Stimulated activated CD4-positive, alpha-beta T cell treated with anti-CD3 and anti-CD28 coated beads, Interleukin-1b, Interleukin-23, amount 100 ng/mL, for 4 hours (primary cell): ENCODE data around the gene FAM151B.
"Not testable (repeated sequence)": the region's sequence is repeated elsewhere in the genome, so short reads cannot be mapped to it uniquely, and the experiment has no call there.

Source experiments
- DNase-seq, 2 donors: peaks; one replicate each; pipeline ENCODE4 v3.0.0-alpha.2; 2020; ENCODE audit warnings: low read depth in 2 of 2

The FAM151B gene

DNA sequence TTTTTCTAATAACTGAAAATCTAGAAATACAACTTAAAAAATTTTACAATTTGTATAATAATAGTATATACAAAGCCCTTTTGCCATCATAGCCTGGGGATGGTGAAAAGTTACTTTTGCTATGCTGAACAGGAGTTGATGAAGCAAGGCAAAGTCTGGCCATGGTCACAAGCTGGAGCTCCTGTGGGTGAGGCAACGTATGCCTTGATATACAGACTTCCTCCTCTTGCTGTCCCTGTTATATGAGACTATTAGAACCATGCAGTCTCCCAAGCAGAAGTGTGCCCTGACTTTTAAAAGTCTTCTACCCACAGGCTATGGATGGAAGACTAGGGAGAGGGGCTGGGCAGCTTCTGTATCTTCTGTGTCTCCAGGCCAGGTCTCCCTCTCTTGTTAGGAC, 15.7 kb downstream of the FAM151B start:
- DNase-seq, result no peak

DNA sequence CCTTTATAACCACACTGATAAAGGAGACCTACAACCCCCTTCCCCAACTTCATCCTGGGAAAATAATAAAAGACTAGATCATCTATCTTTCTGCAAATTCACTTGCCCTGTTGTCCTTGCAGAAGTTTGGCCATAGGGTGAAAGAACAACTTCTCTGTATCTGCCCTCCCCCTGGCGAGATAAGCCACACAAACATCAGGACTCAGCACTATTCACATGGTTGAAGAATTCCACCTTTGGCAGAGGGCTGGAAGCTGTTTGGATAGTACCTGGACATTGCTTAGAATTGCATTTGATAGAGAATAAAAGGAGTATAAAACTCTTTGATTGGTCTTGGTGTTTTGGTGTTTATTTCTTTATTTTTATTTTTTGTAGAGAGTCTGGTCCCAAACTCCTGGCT, 16.9 kb downstream of the FAM151B start:
- no peak for DNase-seq

DNA sequence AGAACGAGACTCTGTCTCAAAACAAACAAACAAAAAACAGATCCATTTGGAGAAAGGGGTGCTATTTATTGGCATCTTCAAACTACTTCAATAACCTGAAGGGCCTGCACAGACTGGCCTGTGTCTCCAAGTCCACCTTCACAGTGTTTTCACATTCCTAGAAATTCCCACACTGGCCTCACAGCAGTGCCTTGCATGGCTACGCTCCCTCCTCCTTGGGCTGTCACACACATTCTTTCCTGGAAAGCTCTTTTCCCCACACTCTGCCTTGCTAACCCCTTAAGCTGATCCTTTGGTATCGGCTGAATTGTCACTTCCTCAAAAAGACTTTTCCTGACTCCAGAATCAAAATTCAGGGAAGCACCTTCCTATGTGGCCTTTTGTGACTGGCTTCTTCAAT, 19.8 kb downstream of the FAM151B start:
- DNase-seq, result no peak

GRCh38 chr5:80508844-80509243, 20.9 kb downstream of the FAM151B start:
- DNase-seq, result no peak

- DNase-seq, result no peak
Measured at GRCh38 chr5:80509362-80509761, 21.5 kb downstream of the FAM151B start.

DNA sequence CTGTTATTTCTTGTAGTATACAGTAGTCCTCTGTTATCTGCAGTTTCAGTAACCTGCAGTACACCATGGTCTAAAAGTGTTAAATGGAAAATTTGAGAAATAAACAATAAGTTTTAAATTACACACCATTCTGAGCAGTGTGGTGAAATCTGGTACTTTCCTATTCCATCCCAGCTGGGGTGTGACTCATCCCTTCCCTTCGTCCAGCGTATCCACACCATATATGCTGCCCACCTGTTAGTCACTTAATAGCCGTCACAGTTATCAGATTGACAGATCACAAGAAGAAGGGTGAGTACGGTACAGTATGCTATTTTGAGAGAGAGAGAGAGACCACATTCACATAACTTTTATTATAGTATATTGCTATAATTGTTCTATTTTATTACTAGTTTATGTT, 28.9 kb downstream of the FAM151B start:
- DNase-seq, result no peak

- no peak for DNase-seq
Measured at GRCh38 chr5:80540691-80541090, 52.8 kb downstream of the FAM151B start.

DNA sequence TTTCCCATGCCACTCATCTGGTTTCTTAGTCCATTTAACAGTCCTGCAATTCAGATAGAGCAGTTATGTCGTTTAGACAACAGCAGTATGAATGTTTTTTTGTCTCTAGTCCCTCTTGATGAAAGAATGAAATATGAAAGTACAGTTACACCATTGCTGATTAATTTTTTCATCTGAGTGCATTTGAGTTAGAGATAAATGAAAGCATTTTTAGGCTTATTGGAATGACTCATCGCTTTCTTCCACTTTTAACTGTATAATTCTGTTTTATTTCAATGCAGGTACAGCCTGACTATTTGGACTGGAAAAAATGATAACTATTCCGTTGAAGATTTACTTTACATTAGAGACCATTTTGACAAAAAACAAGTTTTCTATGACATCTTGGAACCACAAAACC, 53.5 kb downstream of the FAM151B start:
- DNase-seq, result no peak

DNA sequence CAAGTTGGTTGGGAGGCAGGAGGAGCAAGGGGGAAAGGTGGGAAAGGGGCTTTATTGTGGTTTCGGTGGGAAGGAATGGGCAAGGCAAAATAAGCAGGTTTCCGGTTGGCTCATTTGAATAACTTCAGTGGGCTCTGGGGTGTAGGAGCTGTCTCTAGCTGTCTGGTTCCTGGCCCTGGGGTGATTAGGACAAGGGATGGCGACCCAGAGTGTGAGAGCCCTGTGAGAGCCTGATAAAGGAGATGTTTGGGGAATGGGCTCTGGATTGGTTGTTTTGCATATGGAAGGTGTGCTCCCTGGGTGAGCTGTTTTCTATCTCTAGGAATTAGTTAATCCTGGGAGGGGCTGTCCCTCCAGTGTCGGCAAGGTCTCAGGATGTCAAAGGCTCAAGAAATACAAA, 66.7 kb downstream of the FAM151B start:
- DNase-seq, result no peak

DNA sequence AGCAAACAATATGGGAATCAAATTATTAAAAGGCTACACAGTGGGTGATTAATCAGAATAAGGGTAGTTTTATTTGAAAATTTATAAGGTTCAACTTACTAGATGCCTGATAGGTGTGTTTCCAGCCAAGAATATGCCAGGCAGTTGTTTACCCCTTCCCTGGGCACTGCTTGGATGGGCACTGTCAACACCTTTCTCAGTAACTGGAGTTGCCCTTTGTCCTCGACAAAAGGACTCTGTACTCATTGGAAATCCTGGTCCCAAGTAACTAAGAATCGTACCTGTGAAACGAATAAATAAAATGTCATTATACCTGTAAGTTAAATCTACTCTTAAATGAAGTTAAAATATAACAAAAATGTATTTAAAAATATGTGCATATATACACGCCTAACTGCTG, 67.2 kb downstream of the FAM151B start:
- no peak for DNase-seq

DNA sequence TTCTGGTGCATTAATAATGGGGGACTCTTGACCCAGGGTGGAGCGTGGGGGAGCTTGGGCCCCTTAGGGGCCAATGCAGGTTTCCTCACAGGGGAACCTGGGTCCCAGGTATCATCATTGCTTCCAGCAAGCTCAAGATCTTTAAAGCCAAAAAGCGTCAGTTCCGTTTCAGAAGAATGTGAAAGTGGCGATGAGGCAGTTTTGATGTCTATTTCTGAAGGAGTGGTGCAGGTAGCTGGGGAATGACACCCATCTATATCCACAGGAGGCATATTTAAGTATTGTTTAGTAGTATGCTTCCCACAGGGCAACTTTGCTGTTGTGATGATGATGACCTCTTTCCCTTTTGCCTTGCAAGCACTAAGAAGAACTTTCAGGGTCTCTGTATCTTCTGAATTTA, 71.3 kb downstream of the FAM151B start:
- no peak for DNase-seq

GRCh38 chr5:80565330-80565729, 77.4 kb downstream of the FAM151B start:
- DNase-seq, result no peak

DNA sequence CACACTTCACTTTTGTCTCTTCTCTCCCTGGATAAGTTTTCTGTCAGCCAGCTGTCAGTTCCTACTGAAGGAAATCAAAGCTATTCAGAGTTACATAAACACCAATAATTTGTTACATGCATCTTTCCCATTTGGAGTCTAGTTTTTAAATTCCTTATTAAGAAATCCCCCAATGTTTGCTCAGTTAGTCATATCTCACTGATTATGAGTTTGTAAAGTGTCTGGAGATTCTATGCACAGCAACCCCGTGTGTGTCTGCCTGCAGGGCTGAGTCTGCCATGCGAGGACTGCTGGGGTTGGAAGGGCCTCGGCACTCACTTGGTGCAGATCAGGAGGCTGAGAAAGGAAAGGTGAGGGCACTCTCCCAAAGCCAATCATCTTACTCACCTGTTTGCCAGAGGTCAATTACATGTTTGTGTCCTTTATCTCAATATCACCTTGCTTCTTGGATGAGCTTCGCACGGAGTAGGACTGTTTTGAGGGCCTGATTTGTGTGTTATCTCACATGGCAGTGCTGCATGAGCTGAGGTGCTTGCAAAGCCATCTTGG, 78.9 kb downstream of the FAM151B start:
- DNase-seq, result no peak

DNA sequence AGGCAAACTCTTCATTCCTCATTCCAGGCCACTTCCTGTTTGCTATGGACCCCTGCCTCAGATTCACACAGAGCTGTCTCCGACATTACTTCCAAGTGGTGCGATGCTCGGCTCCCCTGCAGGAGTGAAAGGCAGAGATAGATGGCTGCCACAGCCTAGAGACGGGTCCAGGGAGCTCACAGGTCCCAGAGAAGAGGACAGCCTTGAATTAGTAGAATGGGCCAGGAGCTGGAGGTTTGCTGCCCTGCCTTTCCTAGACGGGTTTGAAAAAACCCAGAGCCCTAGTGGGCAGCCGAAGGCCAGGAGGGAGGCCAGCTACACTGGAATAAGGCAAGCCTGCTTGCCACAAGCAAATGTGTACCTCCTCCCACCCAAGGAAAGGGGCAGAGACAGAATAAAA, 80.4 kb downstream of the FAM151B start:
- DNase-seq, result no peak

DNA sequence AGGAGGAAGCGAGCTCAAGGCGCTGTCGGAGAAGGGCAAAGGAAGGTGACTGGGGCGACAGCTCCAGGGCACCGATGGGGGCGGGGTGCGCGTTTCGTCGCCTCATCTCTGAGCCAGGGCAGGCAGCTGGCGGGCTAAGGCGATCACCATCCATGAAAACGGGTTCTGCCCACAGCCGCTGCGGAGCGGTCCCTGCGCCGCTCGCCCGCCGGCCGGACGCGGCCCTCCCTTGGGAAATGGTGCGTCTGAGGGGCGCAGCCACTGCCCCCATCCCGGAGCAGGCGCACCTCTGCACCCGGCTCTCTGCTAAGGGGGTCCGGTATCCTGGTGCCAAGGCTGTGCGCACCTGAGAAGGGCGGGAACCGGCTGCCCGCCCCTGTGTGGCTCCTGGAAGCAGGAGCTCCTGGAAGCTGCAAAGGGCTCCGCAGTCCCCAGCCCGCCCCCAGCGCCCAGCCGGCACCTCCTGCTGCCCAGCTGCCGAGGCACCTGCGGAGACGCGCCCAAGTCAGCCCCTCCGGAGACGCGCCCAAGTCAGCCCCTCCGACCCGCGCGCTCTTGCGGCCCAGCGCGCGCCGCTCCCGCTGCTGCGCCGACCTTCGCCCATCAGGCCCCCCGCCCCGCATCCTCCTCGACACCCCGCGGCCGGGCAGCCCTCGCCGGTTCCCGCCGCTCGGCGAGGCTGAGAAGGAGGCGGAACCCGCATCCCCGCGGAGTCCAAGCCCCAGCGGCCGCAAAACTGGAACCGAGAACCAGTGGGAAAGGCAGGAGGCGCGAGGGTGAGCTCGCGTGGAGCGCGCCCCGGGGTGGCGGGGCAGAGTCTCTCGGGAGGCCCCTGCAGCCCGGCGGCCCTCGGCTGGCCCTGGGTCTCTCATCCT, 81.4 kb downstream of the FAM151B start:
- DNase-seq, result no peak

DNA sequence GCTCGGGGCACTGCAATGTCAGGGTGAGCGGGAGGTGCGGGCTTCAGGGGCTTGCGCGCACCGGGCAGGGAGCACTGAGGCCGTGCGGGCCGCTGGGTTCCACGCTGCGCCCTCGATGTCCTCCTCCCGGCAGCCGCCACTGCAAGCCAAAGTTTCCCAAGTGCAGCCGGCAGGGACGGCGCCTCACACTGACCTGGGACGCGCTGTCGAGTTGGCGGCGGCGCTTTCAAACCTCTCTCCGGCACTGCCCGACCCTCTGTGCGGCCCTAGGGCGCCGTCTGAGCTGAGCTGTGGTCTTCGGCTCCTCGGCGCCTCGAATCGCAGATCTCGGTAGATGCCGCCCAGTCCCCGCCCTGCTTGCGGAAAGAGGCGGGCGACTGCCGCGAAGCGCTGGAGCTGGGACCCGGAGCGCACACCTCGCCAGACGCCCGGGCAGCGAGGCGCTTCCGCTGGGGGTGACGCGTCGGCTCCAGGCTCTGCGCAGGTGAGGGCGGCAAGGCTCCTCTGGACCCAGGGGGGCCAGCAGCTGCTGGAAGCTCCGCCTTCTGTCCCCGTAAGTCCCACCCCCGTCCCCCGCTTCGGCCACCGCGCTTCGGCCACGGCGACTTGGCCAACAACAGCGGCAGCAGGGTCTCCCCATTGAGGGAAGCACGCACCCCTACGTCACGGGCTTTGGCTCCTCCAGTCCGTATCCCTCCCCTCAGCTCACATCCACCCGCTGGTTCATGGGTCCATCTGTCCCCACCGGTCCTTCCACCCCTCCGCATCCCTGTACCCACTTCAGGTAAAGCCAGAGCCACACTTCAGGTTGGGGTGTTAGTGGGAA, 82.3 kb downstream of the FAM151B start, which contains the start of gene ANKRD34B:
Gene ANKRD34B, minus strand, starts transcription at position 320 of the 826 bp plus-strand sequence. CDS start 10,261 bp downstream, outside the sequence.
- no peak for DNase-seq

- no peak for DNase-seq
Measured at GRCh38 chr5:80573062-80573461, 85.2 kb downstream of the FAM151B start.

DNA sequence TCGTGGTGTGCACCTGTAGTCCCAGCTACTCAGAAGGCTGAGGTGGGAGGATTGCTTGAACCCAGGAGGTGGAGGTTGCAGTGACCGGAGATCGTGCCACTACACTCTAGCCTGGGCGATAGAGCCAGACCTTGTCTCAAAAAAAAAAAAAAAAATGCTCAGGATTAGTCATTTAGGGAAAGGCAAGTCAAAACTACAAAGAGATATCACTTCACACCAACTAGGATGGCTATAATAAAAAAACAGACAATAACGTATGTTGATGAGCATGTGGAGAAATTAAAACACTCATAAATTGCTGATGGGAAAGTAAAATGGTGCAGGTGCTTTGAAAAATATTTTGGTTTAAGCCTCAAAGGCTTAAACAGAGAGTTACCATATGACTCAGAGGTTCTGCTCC, 88.5 kb downstream of the FAM151B start:
- no peak for DNase-seq

GRCh38 chr5:80577707-80578106, 89.8 kb downstream of the FAM151B start:
- no peak for DNase-seq

GRCh38 chr5:80579050-80579449, 91.2 kb downstream of the FAM151B start:
- DNase-seq, result no peak

GRCh38 chr5:80580291-80580690, 92.4 kb downstream of the FAM151B start:
- DNase-seq, result not testable (repeated sequence)

- no peak for DNase-seq
Measured at GRCh38 chr5:80584770-80585169, 96.9 kb downstream of the FAM151B start.
